Naive B cell (primary cell): Measurements from ENCODE around the gene UST. TPM values are rescaled to one million over a fixed set of nuclear protein-coding genes. Genes with fewer than 3 reads are reported as not detected.
A peak's percentile ranks its signal among the peaks of the same experiment; 100 is the strongest.

Experiments
- ATAC-seq, 2 donors: fragments of 150-1000 bp; cut with Tn5 transposase; 2 replicates each; pipeline ENCODE4 v1.10.0; 2021; ENCODE audit warnings: low read depth in 2 of 2, mild to moderate bottlenecking in 2 of 2, moderate library complexity in 2 of 2
- DNase-seq: peaks from one replicate; pipeline ENCODE4 v3.0.0; 2022
- H3K27ac Mint-ChIP-seq, 6 donors: one replicate each; pipeline ENCODE4 v1.8.0; 2020 to 2022; ENCODE audit warnings: mild to moderate bottlenecking in 6 of 6, mixed read lengths in 6 of 6, moderate library complexity in 5 of 6, inconsistent platforms in 2 of 6
- H3K27me3 Mint-ChIP-seq, 3 donors: one replicate each; pipeline ENCODE4 v1.8.0; 2021 to 2022; ENCODE audit warnings: mixed read lengths in 3 of 3, mild to moderate bottlenecking in 1 of 3
- H3K36me3 Mint-ChIP-seq, 2 donors: one replicate each; pipeline ENCODE4 v1.8.0; 2020 to 2022; ENCODE audit warnings: mixed read lengths in 2 of 2, inconsistent platforms in 1 of 2, mild to moderate bottlenecking in 1 of 2
- H3K4me1 Mint-ChIP-seq, 3 donors: one replicate each; pipeline ENCODE4 v1.8.0; 2020 to 2022; ENCODE audit warnings: mixed read lengths in 3 of 3, inconsistent platforms in 1 of 3, mild to moderate bottlenecking in 1 of 3, moderate library complexity in 1 of 3
- H3K4me3 Mint-ChIP-seq, 8 donors: one replicate each; pipeline ENCODE4 v1.8.0; 2020 to 2022; ENCODE audit warnings: mild to moderate bottlenecking in 8 of 8, mixed read lengths in 8 of 8, moderate library complexity in 8 of 8, inconsistent platforms in 2 of 8
- H3K9me3 Mint-ChIP-seq, 7 donors: one replicate each; pipeline ENCODE4 v1.8.0; 2020 to 2022; ENCODE audit warnings: mixed read lengths in 7 of 7, mild to moderate bottlenecking in 5 of 7, inconsistent platforms in 2 of 7, moderate library complexity in 1 of 7
- polyA plus RNA-seq, 6 donors: library from polyadenylated mRNA; unstranded; fragments of 300-500 nt; fragmentation: Illumina TruSeq; gene quantifications; one replicate each; pipeline ENCODE4 v1.2.3, GENCODE V29; 2021; ENCODE audit warnings: low read depth in 6 of 6

The UST gene
- polyA plus RNA-seq, 6 donors from 2014 or later = 2.8 to 7.2 (median 5.2) TPM

GRCh38 chr6:149059557-149059956, 312.7 kb downstream of the UST start:
- H3K36me3 Mint-ChIP-seq = no peaks in the 10 kb centered on the region
- peaks cover 23 to 43% (median 27%) of the 10 kb centered on the region in 3 donors for H3K4me1 Mint-ChIP-seq
- no peak overlapping the region for H3K27ac Mint-ChIP-seq
- DNase-seq (no peak), ATAC-seq (no peak)
- peak overlapping the region in 2 of 8 donors; percentile 61 to 66 for H3K4me3 Mint-ChIP-seq
- no peaks in the 10 kb centered on the region for H3K9me3 Mint-ChIP-seq
- H3K27me3 Mint-ChIP-seq = no peaks in the 10 kb centered on the region

GRCh38 chr6:149060300-149060984, 313.6 kb downstream of the UST start:
- peak; percentile 84 to 94 for ATAC-seq
- Mint-ChIP-seq H3K36me3 (no peaks in the 10 kb centered on the region), H3K27me3 (no peaks in the 10 kb centered on the region), H3K27ac (peak overlapping the region in 2 of 6 donors; percentile 72 to 79), H3K9me3 (no peaks in the 10 kb centered on the region), H3K4me3 (peak overlapping the region; percentile 31 to 90 (median 76)), H3K4me1 (peaks cover 17 to 36% (median 20%) of the 10 kb centered on the region in 3 donors)
- peak; percentile 34 for DNase-seq

- Mint-ChIP-seq H3K9me3 (no peaks in the 10 kb centered on the region), H3K36me3 (no peaks in the 10 kb centered on the region), H3K4me3 (peak overlapping the region in 7 of 8 donors; percentile 47 to 90 (median 80)), H3K27ac (peak overlapping the region in 2 of 6 donors; percentile 63 to 72), H3K27me3 (no peaks in the 10 kb centered on the region), H3K4me1 (peaks cover 19 to 38% (median 22%) of the 10 kb centered on the region in 3 donors)
- ATAC-seq = no peak
- no peak for DNase-seq
Observed at GRCh38 chr6:149060985-149061760, 314.3 kb downstream of the UST start.

GRCh38 chr6:149061930-149062329, 315.1 kb downstream of the UST start:
- DNase-seq (no peak), ATAC-seq (no peak)
- Mint-ChIP-seq H3K9me3 (no peaks in the 10 kb centered on the region), H3K36me3 (no peaks in the 10 kb centered on the region), H3K27ac (no peak overlapping the region), H3K4me3 (no peak overlapping the region), H3K4me1 (peaks cover 24 to 42% (median 30%) of the 10 kb centered on the region in 3 donors), H3K27me3 (no peaks in the 10 kb centered on the region)

- H3K27ac Mint-ChIP-seq = peak overlapping the region in 1 of 6 donors; percentile 30
Observed at GRCh38 chr6:149062653-149063348, 316.0 kb downstream of the UST start.

GRCh38 chr6:149063468-149063867, 316.6 kb downstream of the UST start:
- Mint-ChIP-seq H3K4me3 (no peak overlapping the region), H3K4me1 (peaks cover 28 to 48% (median 32%) of the 10 kb centered on the region in 3 donors), H3K36me3 (no peaks in the 10 kb centered on the region), H3K27me3 (no peaks in the 10 kb centered on the region), H3K27ac (peak overlapping the region in 3 of 6 donors; percentile 31 to 80 (median 52)), H3K9me3 (no peaks in the 10 kb centered on the region)
- DNase-seq (no peak), ATAC-seq (no peak)

More at GRCh38 chr6:149062653-149063348, 316.0 kb downstream of the UST start:
- DNase-seq (no peak), ATAC-seq (no peak)
- Mint-ChIP-seq H3K36me3 (no peaks in the 10 kb centered on the region), H3K4me1 (peaks cover 28 to 48% (median 32%) of the 10 kb centered on the region in 3 donors), H3K4me3 (no peak overlapping the region), H3K27me3 (no peaks in the 10 kb centered on the region), H3K9me3 (no peaks in the 10 kb centered on the region)

- no peaks in the 10 kb centered on the region for H3K27me3 Mint-ChIP-seq
- no peak for DNase-seq
- peak overlapping the region in 1 of 8 donors; percentile 27 for H3K4me3 Mint-ChIP-seq
- no peaks in the 10 kb centered on the region for H3K36me3 Mint-ChIP-seq
- peak overlapping the region; percentile 69 to 93 (median 84) for H3K27ac Mint-ChIP-seq
- no peak for ATAC-seq
- H3K9me3 Mint-ChIP-seq = no peaks in the 10 kb centered on the region
- H3K4me1 Mint-ChIP-seq = peaks cover 28 to 48% (median 32%) of the 10 kb centered on the region in 3 donors
Observed at GRCh38 chr6:149064001-149064659, 317.3 kb downstream of the UST start.

GRCh38 chr6:149064660-149065015, 317.8 kb downstream of the UST start:
- peaks cover 28 to 46% (median 31%) of the 10 kb centered on the region in 3 donors for H3K4me1 Mint-ChIP-seq
- no peak for DNase-seq
- H3K9me3 Mint-ChIP-seq = no peaks in the 10 kb centered on the region
- no peak overlapping the region for H3K4me3 Mint-ChIP-seq
- H3K27ac Mint-ChIP-seq = peak overlapping the region; percentile 69 to 93 (median 84)
- ATAC-seq = no peak
- no peaks in the 10 kb centered on the region for H3K36me3 Mint-ChIP-seq
- H3K27me3 Mint-ChIP-seq = no peaks in the 10 kb centered on the region

- no peaks in the 10 kb centered on the region for H3K9me3 Mint-ChIP-seq
- H3K36me3 Mint-ChIP-seq = no peaks in the 10 kb centered on the region
- peak overlapping the region in 5 of 6 donors; percentile 80 to 95 (median 93) for H3K27ac Mint-ChIP-seq
- peaks cover 23 to 41% (median 26%) of the 10 kb centered on the region in 3 donors for H3K4me1 Mint-ChIP-seq
- ATAC-seq = no peak
- no peaks in the 10 kb centered on the region for H3K27me3 Mint-ChIP-seq
- DNase-seq = no peak
- no peak overlapping the region for H3K4me3 Mint-ChIP-seq
Observed at GRCh38 chr6:149065121-149065520, 318.3 kb downstream of the UST start.

- H3K27me3 Mint-ChIP-seq = no peaks in the 10 kb centered on the region
- H3K27ac Mint-ChIP-seq = peak overlapping the region; percentile 51 to 95 (median 90)
- peaks cover 15 to 33% (median 18%) of the 10 kb centered on the region in 3 donors for H3K4me1 Mint-ChIP-seq
- peak; percentile 98 for ATAC-seq
- no peaks in the 10 kb centered on the region for H3K9me3 Mint-ChIP-seq
- no peaks in the 10 kb centered on the region for H3K36me3 Mint-ChIP-seq
- H3K4me3 Mint-ChIP-seq = peak overlapping the region; percentile 0 to 79 (median 22)
- DNase-seq = peak; percentile 77
Observed at GRCh38 chr6:149065658-149066556, 319.1 kb downstream of the UST start.

GRCh38 chr6:149071997-149072396, 325.2 kb downstream of the UST start:
- no peak overlapping the region for H3K4me3 Mint-ChIP-seq
- no peaks in the 10 kb centered on the region for H3K27me3 Mint-ChIP-seq
- H3K9me3 Mint-ChIP-seq = no peaks in the 10 kb centered on the region
- no peak overlapping the region for H3K27ac Mint-ChIP-seq
- DNase-seq (no peak), ATAC-seq (no peak)
- H3K4me1 Mint-ChIP-seq = peaks cover 2 to 10% (median 3%) of the 10 kb centered on the region in 3 donors
- H3K36me3 Mint-ChIP-seq = peaks cover 0 to 18% of the 10 kb centered on the region in 2 donors

- no peak overlapping the region for H3K4me3 Mint-ChIP-seq
- no peak overlapping the region for H3K27ac Mint-ChIP-seq
Observed at GRCh38 chr6:149074832-149075258, 328.0 kb downstream of the UST start.

More at GRCh38 chr6:149074832-149075258, 328.0 kb downstream of the UST start:
- DNase-seq (no peak), ATAC-seq (no peak)
- Mint-ChIP-seq H3K27me3 (no peaks in the 10 kb centered on the region), H3K36me3 (peaks cover 0 to 18% of the 10 kb centered on the region in 2 donors), H3K9me3 (no peaks in the 10 kb centered on the region), H3K4me1 (peaks cover 0 to 4% (median 0%) of the 10 kb centered on the region in 3 donors)
